HUES64 (cell line): Measurements from ENCODE around the gene ACSF2.
"Not testable (repeated sequence)": the region's sequence is repeated elsewhere in the genome, so short reads cannot be mapped to it uniquely, and the experiment has no call there.

Experiments used
- H3K27ac ChIP-seq: 2 replicates; pipeline ENCODE4 v1.7.0; 2013; ENCODE audit warnings: low read depth, low read length, inconsistent platforms
- H3K27me3 ChIP-seq: 2 replicates; pipeline ENCODE4 v1.6.1; 2013; ENCODE audit warnings: mild to moderate bottlenecking, low read length; ENCODE audit not compliant: insufficient read depth
- H3K36me3 ChIP-seq: 2 replicates; pipeline ENCODE4 v1.6.1; 2013; ENCODE audit warnings: mild to moderate bottlenecking, low read length; ENCODE audit not compliant: insufficient read depth
- H3K4me1 ChIP-seq: 2 replicates; pipeline ENCODE4 v1.6.1; 2013; ENCODE audit warnings: mild to moderate bottlenecking, low read length, moderate library complexity; ENCODE audit not compliant: insufficient read depth
- H3K4me3 ChIP-seq: 2 replicates; pipeline ENCODE4 v1.5.1; 2013; ENCODE audit warnings: mild to moderate bottlenecking, low read length, moderate library complexity
- H3K9ac ChIP-seq: 2 replicates; pipeline ENCODE4 v1.6.1; 2013; ENCODE audit warnings: mild to moderate bottlenecking, low read depth, low read length
- H3K9me3 ChIP-seq: 2 replicates; pipeline ENCODE4 v1.6.1; 2013; ENCODE audit warnings: low read depth, low read length; ENCODE audit not compliant: insufficient read depth
- WGBS: fragments of 150-250, 120-280 bp; methylation state at CpG from one replicate; pipeline ENCODE4 v1.1.7; 2013; ENCODE audit warnings: missing lambda C conversion rate; 5-methylcytosine and 5-hydroxymethylcytosine counted together

The ACSF2 gene

DNA sequence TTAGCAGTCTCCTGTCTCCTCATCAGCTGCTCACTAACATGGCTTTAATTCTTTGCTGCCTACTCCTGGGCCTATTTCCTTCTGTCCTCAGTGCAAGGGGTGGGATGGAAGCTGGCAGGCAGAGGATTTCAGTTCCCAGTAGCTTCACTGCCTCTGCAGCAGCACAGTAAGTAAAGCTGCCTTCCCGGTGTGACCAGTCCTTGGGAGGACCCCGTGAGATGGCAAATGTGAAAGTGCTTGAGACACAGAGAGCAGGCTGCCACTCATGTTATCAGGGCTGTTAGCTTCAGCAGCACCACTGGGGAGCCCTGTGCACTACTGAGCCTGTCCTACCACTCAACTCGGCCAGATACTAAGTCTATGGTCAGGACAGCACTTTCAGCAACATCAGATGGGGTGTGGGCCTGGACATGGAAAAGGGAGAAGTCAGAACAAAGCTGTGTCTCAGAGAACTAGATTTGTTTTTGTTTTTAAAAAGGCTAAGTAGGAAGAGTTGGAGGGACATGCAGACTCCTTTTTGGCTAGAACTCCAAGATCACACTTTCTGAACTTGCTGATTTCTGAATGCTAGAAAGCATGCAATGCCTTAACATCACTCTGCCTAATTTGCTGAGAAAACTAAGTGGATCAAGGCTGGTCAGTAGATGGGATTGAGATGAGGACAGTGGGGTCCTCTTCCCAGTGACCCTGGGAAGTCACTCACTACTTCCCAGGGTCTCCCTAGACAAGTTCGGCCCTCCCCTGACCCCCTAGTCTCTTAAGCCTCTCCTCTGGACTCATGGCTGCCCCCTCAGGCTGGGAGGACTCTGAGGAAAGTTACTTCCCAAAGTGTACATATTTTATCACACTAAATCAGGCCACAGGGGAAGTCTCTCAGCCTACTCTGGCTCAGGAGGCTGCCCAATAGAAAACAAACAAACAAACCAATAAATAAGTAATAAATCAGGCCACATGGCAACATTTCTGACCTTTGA is 1.1 kb downstream of the ACSF2 start:
- peak overlapping the region; percentile 62 for H3K4me3 ChIP-seq
- WGBS: 53% methylated on average over 4 of the region's 4 CpGs
- peak overlapping the region; percentile 8; the same call in 1 of the 2 replicates for H3K27ac ChIP-seq

DNA sequence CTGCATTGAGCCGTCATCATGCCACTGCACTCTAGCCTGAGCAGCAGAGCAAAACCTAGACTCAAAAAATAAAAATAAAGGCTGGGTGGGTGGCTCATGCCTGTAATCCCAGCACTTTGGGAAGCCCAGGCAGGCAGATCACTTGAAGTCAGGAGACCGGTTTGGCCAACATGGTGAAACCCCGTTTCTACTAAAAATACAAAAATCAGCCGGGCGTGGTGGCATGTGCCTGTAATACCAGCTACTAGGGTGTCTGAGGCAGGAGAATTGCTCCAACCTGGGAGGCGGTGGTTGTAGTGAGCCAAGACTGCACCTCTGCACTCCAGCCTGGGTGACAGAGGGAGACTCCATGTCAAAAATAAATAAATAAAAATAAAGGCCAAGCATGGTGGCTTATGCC is 2.1 kb downstream of the ACSF2 start:
- H3K36me3 ChIP-seq, H3K9ac ChIP-seq, H3K27ac ChIP-seq, H3K9me3 ChIP-seq, H3K4me3 ChIP-seq: not testable (repeated sequence)
- peaks cover 11% of the 10 kb centered on the region; the same call in 1 of the 2 replicates for H3K4me1 ChIP-seq
- peaks cover 15% of the 10 kb centered on the region for H3K27me3 ChIP-seq
- 89% methylated on average over 6 of the region's 6 CpGs for WGBS

More for the DNA sequence above, 1.1 kb downstream of the ACSF2 start:
- Histone ChIP-seq H3K27me3 (peaks cover 15% of the 10 kb centered on the region), H3K36me3 (no peaks in the 10 kb centered on the region), H3K4me1 (peaks cover 11% of the 10 kb centered on the region; the same call in 1 of the 2 replicates), H3K9me3 (no peaks in the 10 kb centered on the region), H3K9ac (peak overlapping the region; percentile 33; the same call in 1 of the 2 replicates)

DNA sequence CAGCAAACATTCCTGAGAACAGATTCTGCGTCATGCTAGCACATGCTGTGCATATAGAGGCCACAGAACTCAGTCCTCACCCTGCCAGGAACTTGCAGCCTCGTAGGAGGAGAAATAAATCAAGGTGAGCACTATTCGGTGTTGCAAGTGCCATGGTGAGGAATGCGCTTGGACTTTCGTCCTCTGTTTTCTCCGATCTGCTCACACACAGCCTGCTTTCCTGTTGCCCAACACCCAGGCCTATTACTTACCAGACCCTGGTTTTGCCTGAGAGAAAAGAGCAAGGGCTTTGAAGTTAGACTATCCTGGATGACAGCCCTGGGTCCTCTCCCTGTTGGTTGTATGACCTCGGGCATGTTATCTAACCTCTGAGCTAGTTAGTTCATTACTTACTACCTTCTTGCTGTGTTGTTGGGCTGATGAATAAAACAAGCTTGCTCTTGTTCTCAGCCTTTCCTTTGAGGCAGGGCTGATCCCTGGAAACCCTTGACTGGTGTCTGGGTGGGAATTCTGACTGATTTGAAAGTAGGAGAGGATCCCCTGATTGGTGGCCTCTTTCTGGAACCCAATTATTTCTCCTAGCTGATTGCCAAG is 2.9 kb downstream of the ACSF2 start:
- no peak overlapping the region for H3K9ac ChIP-seq
- peaks cover 15% of the 10 kb centered on the region for H3K27me3 ChIP-seq
- no peaks in the 10 kb centered on the region for H3K9me3 ChIP-seq
- H3K4me1 ChIP-seq: peaks cover 11% of the 10 kb centered on the region; the same call in 1 of the 2 replicates
- H3K4me3 ChIP-seq: no peak overlapping the region
- WGBS: 96% methylated on average over 6 of the region's 7 CpGs
- H3K36me3 ChIP-seq: no peaks in the 10 kb centered on the region
- no peak overlapping the region for H3K27ac ChIP-seq

DNA sequence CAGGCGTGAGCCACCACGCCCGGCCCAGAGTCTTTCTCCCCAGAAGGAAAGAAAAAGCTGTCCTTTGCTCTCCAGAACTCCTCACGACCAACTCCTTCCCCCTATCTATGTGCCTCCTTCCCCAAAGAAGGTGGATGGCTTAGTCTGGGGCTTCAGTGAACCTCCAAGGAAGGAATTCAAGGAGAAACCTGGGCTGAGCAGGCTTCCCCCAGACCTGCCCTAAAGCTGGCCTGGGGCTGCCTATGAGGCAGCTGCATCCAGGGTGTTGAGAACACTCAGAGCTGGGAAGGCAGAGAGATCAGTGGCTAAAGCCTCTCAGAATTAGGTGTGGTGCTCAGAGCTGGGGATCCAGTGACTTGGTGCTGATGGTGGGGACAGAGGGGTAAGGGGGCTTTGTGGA is 3.8 kb downstream of the ACSF2 start:
- Histone ChIP-seq H3K27me3 (peaks cover 10% of the 10 kb centered on the region), H3K9me3 (no peaks in the 10 kb centered on the region), H3K36me3 (no peaks in the 10 kb centered on the region), H3K9ac (no peak overlapping the region), H3K27ac (no peak overlapping the region), H3K4me1 (peaks cover 11% of the 10 kb centered on the region; the same call in 1 of the 2 replicates), H3K4me3 (no peak overlapping the region)
- 95% methylated on average over 3 of the region's 4 CpGs for WGBS

DNA sequence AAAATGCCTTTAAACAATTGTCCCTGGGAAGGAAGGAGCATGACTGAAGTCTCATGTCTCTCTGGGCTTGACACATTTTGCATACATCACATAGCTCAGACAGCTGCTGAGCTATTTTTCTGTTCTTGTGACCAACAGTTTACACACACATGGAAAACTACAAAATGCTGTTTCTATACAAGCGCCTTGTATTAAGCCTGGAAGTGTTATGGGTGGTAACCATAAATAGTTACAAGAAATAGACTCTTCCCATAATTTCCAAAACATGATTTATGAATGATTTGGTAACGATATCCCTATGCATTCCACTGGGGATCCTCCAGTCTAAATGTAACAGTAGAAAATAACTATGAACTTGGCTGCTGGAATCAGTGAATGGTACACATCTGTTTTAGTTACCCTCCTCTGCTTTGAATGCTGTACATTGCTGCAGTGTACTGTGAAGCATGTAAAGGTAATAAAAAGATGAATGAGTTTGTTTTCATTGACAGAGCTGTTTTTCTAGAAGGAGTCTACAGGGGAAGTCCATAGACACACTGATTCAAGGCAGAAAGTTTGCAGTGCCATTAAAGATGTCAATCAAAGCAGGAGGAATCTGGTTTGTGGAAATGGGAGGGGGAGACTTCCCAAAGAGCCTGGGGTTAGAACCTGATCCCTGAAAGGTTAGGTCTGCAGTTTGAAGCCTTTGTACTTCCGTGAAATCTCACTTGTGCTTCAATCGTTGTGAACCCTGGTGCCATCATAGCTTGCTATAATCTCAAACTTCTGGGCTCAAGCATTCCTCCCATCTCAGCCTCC is 5.0 kb downstream of the ACSF2 start:
- WGBS: 76% methylated on average over 3 of the region's 4 CpGs
- no peak overlapping the region for H3K4me3 ChIP-seq
- H3K36me3 ChIP-seq: no peaks in the 10 kb centered on the region
- no peaks in the 10 kb centered on the region for H3K27me3 ChIP-seq
- no peak overlapping the region for H3K9ac ChIP-seq
- H3K27ac ChIP-seq: no peak overlapping the region
- H3K9me3 ChIP-seq: no peaks in the 10 kb centered on the region
- peaks cover 9% of the 10 kb centered on the region; the same call in 1 of the 2 replicates for H3K4me1 ChIP-seq

DNA sequence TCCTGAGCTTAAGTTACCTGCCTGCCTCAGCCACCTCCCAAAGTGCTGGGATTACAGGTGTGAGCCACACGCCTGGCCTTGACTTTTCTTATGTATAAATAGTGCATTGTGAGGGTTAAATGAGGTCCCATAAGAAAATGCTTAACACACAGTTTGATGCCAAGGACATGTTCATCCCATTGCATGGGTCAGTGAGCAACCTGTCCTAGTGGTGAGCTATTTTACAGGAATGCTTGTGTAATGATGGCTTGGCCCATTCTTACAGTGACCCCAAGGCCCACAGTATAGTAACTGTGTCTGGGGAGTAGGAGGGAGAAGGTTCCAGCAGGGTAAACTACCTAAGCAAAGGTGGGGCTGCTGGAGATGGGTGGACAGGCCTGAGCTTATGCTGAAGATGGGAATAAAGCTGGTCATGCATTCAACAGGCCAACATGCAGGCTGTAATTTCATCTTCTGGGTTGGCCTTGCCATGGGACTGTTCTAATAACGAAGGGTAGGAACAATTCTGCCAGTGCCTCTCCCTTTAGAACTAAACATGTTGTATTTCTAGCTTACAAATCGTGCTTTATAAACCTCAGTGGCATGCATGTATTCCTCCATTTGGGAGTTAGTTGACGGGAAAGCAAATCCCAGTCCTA is 6.2 kb downstream of the ACSF2 start:
- Histone ChIP-seq H3K4me1 (peaks cover under 1% of the 10 kb centered on the region; the same call in 1 of the 2 replicates), H3K4me3 (no peak overlapping the region), H3K36me3 (no peaks in the 10 kb centered on the region), H3K9me3 (no peaks in the 10 kb centered on the region), H3K9ac (no peak overlapping the region), H3K27me3 (no peaks in the 10 kb centered on the region), H3K27ac (no peak overlapping the region)
- 76% methylated on average over 4 of the region's 4 CpGs for WGBS

DNA sequence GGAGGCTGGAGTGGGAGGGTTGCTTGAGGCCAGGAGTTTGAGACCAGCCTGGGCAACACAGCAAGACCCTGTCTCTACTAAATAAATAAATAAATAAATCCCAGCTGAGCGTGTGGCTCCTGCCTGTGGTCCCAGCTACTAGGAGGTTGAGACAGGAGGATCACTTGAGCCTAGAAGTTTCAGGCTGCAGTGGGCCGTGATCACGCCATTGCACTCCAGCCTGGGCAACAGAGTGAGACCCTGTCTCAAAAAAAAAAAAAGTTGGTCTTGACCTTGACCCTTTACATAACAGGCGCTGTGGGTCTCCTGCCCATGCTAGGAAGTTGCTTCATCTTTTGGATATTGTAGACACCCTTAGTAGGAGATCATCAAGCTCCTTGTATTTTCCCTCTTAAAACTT is 11.4 kb downstream of the ACSF2 start:
- H3K9me3 ChIP-seq: no peaks in the 10 kb centered on the region
- no peaks in the 10 kb centered on the region for H3K36me3 ChIP-seq
- no peak overlapping the region for H3K4me3 ChIP-seq
- H3K4me1 ChIP-seq: no peaks in the 10 kb centered on the region
- no peak overlapping the region for H3K27ac ChIP-seq
- H3K9ac ChIP-seq: no peak overlapping the region
- no peaks in the 10 kb centered on the region for H3K27me3 ChIP-seq
- WGBS: 94% methylated on average over 4 of the region's 4 CpGs

DNA sequence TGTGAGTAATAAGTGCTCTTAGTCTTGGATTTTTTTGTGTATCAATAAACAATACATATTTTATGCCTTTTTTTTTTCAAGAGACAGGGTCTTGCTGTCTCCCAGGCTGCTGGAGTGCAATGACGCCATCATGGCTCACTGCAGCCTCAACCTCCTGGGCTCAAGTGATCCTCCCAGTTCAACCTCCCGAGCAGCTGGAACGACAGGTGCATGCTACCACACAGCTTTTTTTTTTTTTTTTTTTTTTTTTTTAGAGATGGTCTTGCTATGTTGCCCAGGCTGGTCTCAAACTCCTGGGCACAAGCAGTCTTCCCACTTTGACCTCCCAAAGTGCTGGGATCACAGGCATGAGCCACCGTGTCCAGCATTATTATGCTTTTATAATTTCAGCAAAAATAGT is 13.0 kb downstream of the ACSF2 start:
- H3K36me3 ChIP-seq: no peaks in the 10 kb centered on the region
- no peaks in the 10 kb centered on the region for H3K27me3 ChIP-seq
- no peak overlapping the region for H3K27ac ChIP-seq
- no peak overlapping the region for H3K4me3 ChIP-seq
- WGBS: 100% methylated on average over 2 of the region's 4 CpGs
- H3K4me1 ChIP-seq: peaks cover 6% of the 10 kb centered on the region
- no peaks in the 10 kb centered on the region for H3K9me3 ChIP-seq
- H3K9ac ChIP-seq: no peak overlapping the region

DNA sequence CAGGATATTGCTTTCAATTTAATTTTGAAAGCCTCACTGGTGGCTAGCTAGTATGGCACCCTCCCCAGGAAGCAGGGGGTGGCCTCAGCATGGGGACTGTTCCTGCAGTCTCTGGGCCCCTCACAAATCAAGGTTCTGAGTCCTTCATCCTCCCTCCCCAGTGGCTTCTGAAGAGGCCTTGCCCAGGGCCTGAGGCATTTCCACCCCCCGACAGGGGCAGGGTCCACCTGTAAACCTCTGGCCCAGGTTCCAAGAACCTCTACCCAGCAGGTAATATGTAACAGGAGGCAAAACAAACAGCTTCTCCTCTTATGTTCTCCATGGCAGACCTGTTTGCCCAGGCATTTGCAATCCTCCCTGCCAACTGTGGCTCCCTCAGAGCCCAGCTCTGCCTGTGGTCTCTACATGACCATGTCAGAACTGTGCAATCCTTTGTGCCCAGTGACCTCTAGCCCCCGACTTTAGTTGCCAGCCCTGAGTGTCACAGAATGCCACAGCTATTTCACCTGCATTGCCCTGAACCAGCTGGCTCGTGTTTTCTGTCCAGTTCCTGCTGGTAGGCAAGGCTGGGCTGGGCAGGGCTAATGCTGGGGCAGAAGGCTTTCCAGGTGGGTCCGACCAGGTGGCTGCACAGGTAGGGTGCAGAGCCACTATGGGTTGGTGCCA is 14.3 kb downstream of the ACSF2 start:
- 86% methylated on average over 4 of the region's 4 CpGs for WGBS
- Histone ChIP-seq H3K27ac (no peak overlapping the region), H3K27me3 (no peaks in the 10 kb centered on the region), H3K9me3 (no peaks in the 10 kb centered on the region), H3K4me1 (peaks cover 6% of the 10 kb centered on the region), H3K36me3 (no peaks in the 10 kb centered on the region), H3K4me3 (no peak overlapping the region), H3K9ac (no peak overlapping the region)
